OCI-LY1 (cell line): ENCODE data around the gene ZSWIM4.
"Not testable (repeated sequence)": the region's sequence is repeated elsewhere in the genome, so short reads cannot be mapped to it uniquely, and the experiment has no call there.

Source experiments
- H2AFZ ChIP-seq: fragments of 200-600 bp; sonication (generic), shearing (Covaris generic); 2 replicates; pipeline ENCODE4 v1.6.0; 2014; ENCODE audit warnings: antibody characterized with exemption, mild to moderate bottlenecking, low read length
- H3F3A ChIP-seq: fragments of 200-600 bp; sonication (generic), shearing (Covaris generic); 2 replicates; pipeline ENCODE4 v1.6.0; 2014; ENCODE audit warnings: mild to moderate bottlenecking, antibody characterized with exemption, low read length, moderate library complexity; ENCODE audit not compliant: insufficient read depth
- H3K27ac ChIP-seq: fragments of 200-600 bp; sonication (generic); 2 replicates; pipeline ENCODE4 v1.5.1; 2014; ENCODE audit warnings: low read length, mixed run types, mild to moderate bottlenecking, low read depth; ENCODE audit not compliant: poor library complexity, severe bottlenecking
- H3K27me3 ChIP-seq: fragments of 200-600 bp; sonication (generic); 2 replicates; pipeline ENCODE4 v1.6.0; 2014; ENCODE audit warnings: antibody characterized with exemption, mild to moderate bottlenecking, low read length, moderate library complexity; ENCODE audit not compliant: insufficient read depth
- H3K36me3 ChIP-seq: fragments of 200-600 bp; sonication (generic); 2 replicates; pipeline ENCODE4 v1.6.1; 2014; ENCODE audit warnings: mild to moderate bottlenecking, antibody characterized with exemption, low read length, moderate library complexity, mixed read lengths; ENCODE audit not compliant: insufficient read depth
- H3K4me1 ChIP-seq: fragments of 200-600 bp; sonication (generic); 2 replicates; pipeline ENCODE4 v1.5.1; 2014; ENCODE audit warnings: mild to moderate bottlenecking, low read length, moderate library complexity; ENCODE audit not compliant: insufficient read depth, severe bottlenecking
- H3K4me2 ChIP-seq: fragments of 200-600 bp; sonication (generic), shearing (Covaris generic); 2 replicates; pipeline ENCODE4 v1.6.1; 2014; ENCODE audit warnings: low read length
- H3K4me3 ChIP-seq: fragments of 200-600 bp; sonication (generic); 2 replicates; pipeline ENCODE4 v1.5.1; 2014; ENCODE audit warnings: low read length, low read depth, mild to moderate bottlenecking, mixed read lengths; ENCODE audit not compliant: poor library complexity, severe bottlenecking
- H3K79me2 ChIP-seq: fragments of 200-600 bp; shearing (Covaris generic); 2 replicates; pipeline ENCODE4 v1.6.1; 2016; ENCODE audit warnings: mixed run types, low read length, mixed read lengths; ENCODE audit not compliant: insufficient read depth
- H3K9ac ChIP-seq: fragments of 200-600 bp; sonication (generic), shearing (Covaris generic); 2 replicates; pipeline ENCODE4 v1.6.1; 2014; ENCODE audit warnings: mild to moderate bottlenecking, low read length, mixed read lengths
- H3K9me2 ChIP-seq: fragments of 200-600 bp; sonication (generic), shearing (Covaris generic); 2 replicates; pipeline ENCODE4 v1.6.1; 2014; ENCODE audit warnings: low read depth, mild to moderate bottlenecking, low read length, mixed read lengths
- H3K9me3 ChIP-seq: fragments of 200-600 bp; shearing (Covaris generic); 2 replicates; pipeline ENCODE4 v1.6.1; 2014; ENCODE audit warnings: low read length, mixed read lengths
- H4K20me1 ChIP-seq: fragments of 200-600 bp; sonication (generic), shearing (Covaris generic); 2 replicates; pipeline ENCODE4 v1.6.0; 2016; ENCODE audit warnings: mild to moderate bottlenecking, low read length; ENCODE audit not compliant: insufficient read depth
- EZH2 ChIP-seq: fragments of 200-600 bp; sonication (generic), shearing (Covaris generic); IDR thresholded peaks from 2 replicates; pipeline ENCODE4 v1.8.0; 2017; ENCODE audit warnings: borderline replicate concordance, mixed run types, mild to moderate bottlenecking, antibody characterized with exemption, low read length, moderate library complexity, mixed read lengths
- TF ChIP-seq, protein P1 (sequence below): fragments of 200-600 bp; sonication (generic), shearing (Covaris generic); IDR thresholded peaks from 2 replicates; pipeline ENCODE4 v1.5.1; 2017; ENCODE audit warnings: mild to moderate bottlenecking, antibody characterized with exemption, low read length, moderate library complexity, mixed read lengths

ZSWIM4 gene

DNA sequence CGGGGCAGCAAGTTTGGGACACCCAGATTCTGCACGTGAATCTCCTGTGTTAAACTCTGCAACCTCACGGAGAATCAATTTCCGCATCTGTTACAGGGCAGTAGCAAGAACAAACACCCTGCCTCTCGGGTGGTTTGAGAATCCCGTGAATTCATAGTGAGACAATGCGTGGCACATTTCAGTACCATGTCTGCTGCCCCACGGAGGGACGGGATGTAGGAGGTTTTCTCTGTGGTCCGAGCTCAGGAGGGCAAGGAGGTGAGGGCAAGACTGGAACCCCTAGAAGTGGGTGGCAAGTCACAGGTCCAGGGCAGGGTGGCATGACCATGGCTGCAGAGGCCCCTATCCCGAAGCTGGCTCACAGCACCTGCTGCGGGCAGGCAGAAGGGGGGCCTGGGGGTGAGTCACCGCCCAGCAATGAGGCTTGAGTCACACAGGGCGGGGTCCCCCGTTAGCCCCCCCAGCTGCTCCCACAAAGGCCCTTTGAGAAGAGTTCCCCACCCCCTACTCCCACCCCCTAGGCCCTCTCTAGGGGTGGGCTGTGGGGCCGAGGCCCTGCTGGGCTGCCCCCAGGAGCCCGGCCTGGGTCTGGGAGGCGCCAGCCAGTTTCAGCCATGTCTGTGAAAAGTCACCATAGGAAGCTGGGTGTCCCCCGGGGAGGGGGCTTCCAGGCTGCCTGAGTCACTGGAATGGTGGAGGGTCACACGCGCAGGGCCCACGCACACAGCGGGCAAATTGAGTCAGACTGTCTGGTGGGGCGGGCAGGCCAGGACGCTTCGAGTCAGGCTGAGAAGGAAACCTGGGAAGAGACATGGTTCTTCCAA, 55.9 kb downstream of the ZSWIM4 start:
- no peaks in the 10 kb centered on the region for H3K9me2 ChIP-seq
- H4K20me1 ChIP-seq = no peaks in the 10 kb centered on the region
- no peaks in the 10 kb centered on the region for H3F3A ChIP-seq
- H3K9me3 ChIP-seq = no peaks in the 10 kb centered on the region
- H3K36me3 ChIP-seq = no peaks in the 10 kb centered on the region
- H3K4me2 ChIP-seq = no peak overlapping the region
- H3K27ac ChIP-seq = no peak overlapping the region
- H3K79me2 ChIP-seq = no peaks in the 10 kb centered on the region
- peaks cover 21% of the 10 kb centered on the region for H3K4me1 ChIP-seq
- no peak overlapping the region for H2AFZ ChIP-seq
- 0 out of 2 replicates have a peak, but pooled peaks cover 3% of the 10 kb centered on the region for H3K27me3 ChIP-seq
- H3K4me3 ChIP-seq = no peak overlapping the region
- TF ChIP-seq, protein P1, sequence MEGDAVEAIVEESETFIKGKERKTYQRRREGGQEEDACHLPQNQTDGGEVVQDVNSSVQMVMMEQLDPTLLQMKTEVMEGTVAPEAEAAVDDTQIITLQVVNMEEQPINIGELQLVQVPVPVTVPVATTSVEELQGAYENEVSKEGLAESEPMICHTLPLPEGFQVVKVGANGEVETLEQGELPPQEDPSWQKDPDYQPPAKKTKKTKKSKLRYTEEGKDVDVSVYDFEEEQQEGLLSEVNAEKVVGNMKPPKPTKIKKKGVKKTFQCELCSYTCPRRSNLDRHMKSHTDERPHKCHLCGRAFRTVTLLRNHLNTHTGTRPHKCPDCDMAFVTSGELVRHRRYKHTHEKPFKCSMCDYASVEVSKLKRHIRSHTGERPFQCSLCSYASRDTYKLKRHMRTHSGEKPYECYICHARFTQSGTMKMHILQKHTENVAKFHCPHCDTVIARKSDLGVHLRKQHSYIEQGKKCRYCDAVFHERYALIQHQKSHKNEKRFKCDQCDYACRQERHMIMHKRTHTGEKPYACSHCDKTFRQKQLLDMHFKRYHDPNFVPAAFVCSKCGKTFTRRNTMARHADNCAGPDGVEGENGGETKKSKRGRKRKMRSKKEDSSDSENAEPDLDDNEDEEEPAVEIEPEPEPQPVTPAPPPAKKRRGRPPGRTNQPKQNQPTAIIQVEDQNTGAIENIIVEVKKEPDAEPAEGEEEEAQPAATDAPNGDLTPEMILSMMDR = no peak
- no peak overlapping the region for H3K9ac ChIP-seq

DNA sequence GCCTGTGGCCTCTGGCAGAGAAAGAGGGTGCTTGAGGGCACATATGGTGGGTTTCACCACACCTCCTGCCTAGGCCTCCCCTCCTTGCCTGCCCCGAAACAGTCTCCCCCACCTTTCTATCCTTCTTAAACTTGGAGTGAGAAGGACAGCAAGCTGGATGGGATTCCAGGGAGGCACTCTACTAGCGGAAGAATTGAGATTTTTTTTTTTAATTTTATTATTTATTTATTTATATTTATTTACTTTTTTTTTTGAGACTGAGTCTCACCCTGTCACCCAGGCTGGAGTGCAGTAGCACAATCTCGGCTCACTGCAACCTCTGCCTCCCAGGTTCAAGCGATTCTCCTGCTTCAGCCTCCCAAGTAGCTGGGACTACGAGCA, 56.5 kb downstream of the ZSWIM4 start:
- not testable (repeated sequence) for H3K36me3 ChIP-seq, H3K27me3 ChIP-seq, H3K27ac ChIP-seq, H2AFZ ChIP-seq, H4K20me1 ChIP-seq, H3K9ac ChIP-seq, H3K4me3 ChIP-seq, H3K79me2 ChIP-seq, H3K9me3 ChIP-seq, H3K9me2 ChIP-seq, H3F3A ChIP-seq, H3K4me2 ChIP-seq
- peaks cover 15% of the 10 kb centered on the region for H3K4me1 ChIP-seq

DNA sequence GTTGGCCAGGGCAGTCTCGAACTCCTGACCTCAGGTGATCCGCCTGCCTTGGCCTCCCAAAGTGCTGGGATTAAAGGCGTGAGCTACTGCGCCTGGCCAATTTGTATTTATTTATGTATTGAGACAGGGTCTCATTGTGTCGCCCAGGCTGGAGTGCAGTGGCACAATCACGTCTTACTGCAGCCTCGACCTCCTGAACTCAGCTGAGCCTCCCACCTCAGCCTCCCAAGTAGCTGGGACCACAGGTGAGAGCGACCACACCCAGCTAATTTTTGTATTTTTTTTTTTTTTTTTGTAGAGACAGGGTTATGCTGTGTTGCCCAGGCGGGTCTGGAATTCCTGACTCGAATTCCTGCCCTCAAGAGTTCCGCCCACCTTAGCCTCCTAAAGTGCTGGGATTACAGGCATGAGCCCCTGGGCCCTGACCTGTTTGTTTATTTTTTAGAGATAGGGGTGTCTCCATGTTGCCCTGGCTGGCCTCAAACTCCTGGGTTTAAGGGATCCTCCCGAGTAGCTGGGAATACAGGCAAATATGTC, 57.0 kb downstream of the ZSWIM4 start:
- H3K9ac ChIP-seq, H3K4me3 ChIP-seq, H3K9me2 ChIP-seq, H4K20me1 ChIP-seq, H2AFZ ChIP-seq, H3K27ac ChIP-seq, H3F3A ChIP-seq, H3K27me3 ChIP-seq, H3K79me2 ChIP-seq, H3K9me3 ChIP-seq, H3K36me3 ChIP-seq, H3K4me2 ChIP-seq: not testable (repeated sequence)
- H3K4me1 ChIP-seq = peaks cover 10% of the 10 kb centered on the region

DNA sequence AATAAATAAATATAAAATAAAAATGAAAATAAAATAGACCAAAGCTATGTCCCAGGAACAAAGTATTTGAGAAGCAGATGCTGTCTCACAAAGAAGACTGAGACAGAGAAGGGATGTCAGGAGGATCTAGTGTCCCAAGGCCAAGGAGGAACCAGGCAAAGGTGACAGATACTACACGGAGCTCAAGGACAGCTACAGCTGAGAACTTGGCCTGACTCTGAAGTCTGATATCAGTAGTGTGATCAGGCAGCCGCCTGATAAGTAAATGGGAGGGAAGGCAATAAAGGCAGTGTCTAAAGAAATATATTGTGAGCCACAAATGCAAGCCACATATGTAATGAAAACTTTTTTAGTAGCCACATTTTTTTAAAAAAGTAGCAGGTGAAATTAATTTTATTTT, 61.3 kb downstream of the ZSWIM4 start:
- Histone ChIP-seq H3K9ac (no peak overlapping the region), H3K79me2 (no peaks in the 10 kb centered on the region), H4K20me1 (no peaks in the 10 kb centered on the region), H3K27ac (no peak overlapping the region), H3K4me2 (no peak overlapping the region), H3K9me3 (no peaks in the 10 kb centered on the region), H3K27me3 (peaks cover 4% of the 10 kb centered on the region; the same call in 1 of the 2 replicates), H3F3A (no peaks in the 10 kb centered on the region), H3K9me2 (no peaks in the 10 kb centered on the region), H3K4me1 (no peaks in the 10 kb centered on the region), H2AFZ (no peak overlapping the region), H3K4me3 (no peak overlapping the region), H3K36me3 (no peaks in the 10 kb centered on the region)
- TF ChIP-seq, protein P1 = no peak
- TF ChIP-seq EZH2 = no peak
